PC-3 (cell line): Measurements from ENCODE around the gene KLHL6. TPM values are rescaled to one million over a fixed set of nuclear protein-coding genes. Genes with fewer than 3 reads are reported as not detected.

Source experiments
- ATAC-seq: fragments of 200-7000 bp; cut with Tn5 transposase; 2 replicates; pipeline ENCODE4 v1.9.1; 2020; ENCODE audit warnings: mild to moderate bottlenecking, moderate library complexity
- BruUV-seq: library from RNA; stranded (reverse); fragments of 400-500 nt; replicated peaks from 2 replicates; lab custom pipeline; 2021; lab: Mats Ljungman, UMichigan
- CTCF ChIA-PET: fragments of 300-600 bp; sonication (Branson Sonifier 250); formaldehyde crosslinking; loops from one replicate; lab custom pipeline; 2022; ENCODE audit warnings: antibody characterized with exemption; lab: Charles Lee
- POLR2A ChIA-PET: fragments of 300-600 bp; sonication (Branson Sonifier 250); formaldehyde crosslinking; loops from one replicate; lab custom pipeline; 2022; ENCODE audit warnings: antibody characterized with exemption; ENCODE audit not compliant: unreplicated experiment; lab: Charles Lee
- DNase-seq: peaks from one replicate; pipeline ENCODE4 v3.0.0-alpha.2; 2015
- H2AFZ ChIP-seq: fragments of 300-600 bp; sonication (generic); 2 replicates; pipeline ENCODE4 v1.6.0; 2016; ENCODE audit warnings: antibody characterized with exemption, low read length
- H3F3A ChIP-seq: fragments of 300-600 bp; sonication (generic); one replicate; pipeline ENCODE4 v1.6.0; 2017; ENCODE audit warnings: antibody characterized with exemption, low read length, control low read depth, mild to moderate bottlenecking; ENCODE audit not compliant: unreplicated experiment
- H3K27ac ChIP-seq: fragments of 300-600 bp; sonication (generic); 2 replicates; pipeline ENCODE4 v1.5.1; 2016; ENCODE audit warnings: mild to moderate bottlenecking, low read length
- H3K27me3 ChIP-seq: fragments of 300-600 bp; sonication (generic); 2 replicates; pipeline ENCODE4 v1.6.1; 2016; ENCODE audit warnings: low read length, mixed read lengths
- H3K36me3 ChIP-seq: fragments of 300-600 bp; sonication (generic); 2 replicates; pipeline ENCODE4 v1.6.1; 2016; ENCODE audit warnings: low read depth, mixed run types, low read length, mixed read lengths
- H3K4me1 ChIP-seq: fragments of 300-600 bp; sonication (generic); 2 replicates; pipeline ENCODE4 v1.5.1; 2016; ENCODE audit warnings: low read length; ENCODE audit not compliant: insufficient read depth
- H3K4me2 ChIP-seq: fragments of 300-600 bp; sonication (generic); 2 replicates; pipeline ENCODE4 v1.6.0; 2016; ENCODE audit warnings: low read length
- H3K4me3 ChIP-seq: fragments of 300-600 bp; sonication (generic); 2 replicates; pipeline ENCODE4 v1.5.1; 2016; ENCODE audit warnings: mild to moderate bottlenecking, low read length, mixed read lengths
- H3K79me2 ChIP-seq: fragments of 300-600 bp; sonication (generic); 2 replicates; pipeline ENCODE4 v1.6.1; 2017; ENCODE audit warnings: low read length, mixed read lengths
- H3K9ac ChIP-seq: fragments of 300-600 bp; sonication (generic); 2 replicates; pipeline ENCODE4 v1.6.0; 2016; ENCODE audit warnings: mild to moderate bottlenecking, low read length
- H3K9me2 ChIP-seq: fragments of 300-600 bp; sonication (generic); replicated peaks from 2 replicates; pipeline ENCODE4 v1.6.1; 2016; ENCODE audit warnings: mixed run types, low read length, mixed read lengths
- H3K9me3 ChIP-seq: fragments of 300-600 bp; sonication (generic); 2 replicates; pipeline ENCODE4 v1.6.1; 2016; ENCODE audit warnings: low read length, mixed read lengths
- H4K20me1 ChIP-seq: fragments of 300-600 bp; sonication (generic); 2 replicates; pipeline ENCODE4 v1.6.1; 2016; ENCODE audit warnings: low read length, mixed read lengths
- EZH2 ChIP-seq: fragments of 300-600 bp; sonication (generic); IDR thresholded peaks from one replicate; pipeline ENCODE4 v1.6.1; 2017; ENCODE audit warnings: antibody characterized with exemption, mild to moderate bottlenecking, low read length; ENCODE audit not compliant: unreplicated experiment
- EZH2phosphoT487 ChIP-seq: fragments of 300-600 bp; sonication (generic); IDR thresholded peaks from 2 replicates; pipeline ENCODE4 v1.6.1; 2018; ENCODE audit warnings: mild to moderate bottlenecking, antibody characterized with exemption, low read length, borderline replicate concordance
- intact Hi-C: fragments of 100-400 bp; cut with micrococcal nuclease; formaldehyde crosslinking; loops from 2 replicates; pipeline ENCODE4 v1.9.0; 2023
- total RNA-seq: library from RNA; depleted of rRNA; stranded (reverse); fragments of >200 nt; gene quantifications from 2 replicates; pipeline ENCODE4 v1.2.3, GENCODE V29; 2014
- TF ChIP-seq, protein P1 (sequence below): fragments of 300-600 bp; sonication (generic); conservative IDR thresholded peaks from 2 replicates; pipeline ENCODE4 v1.5.1; 2017; ENCODE audit warnings: antibody characterized with exemption, low read depth, mild to moderate bottlenecking, low read length

KLHL6 gene
- total RNA-seq, 1 experiment from 2014 or later, result not detected

DNA sequence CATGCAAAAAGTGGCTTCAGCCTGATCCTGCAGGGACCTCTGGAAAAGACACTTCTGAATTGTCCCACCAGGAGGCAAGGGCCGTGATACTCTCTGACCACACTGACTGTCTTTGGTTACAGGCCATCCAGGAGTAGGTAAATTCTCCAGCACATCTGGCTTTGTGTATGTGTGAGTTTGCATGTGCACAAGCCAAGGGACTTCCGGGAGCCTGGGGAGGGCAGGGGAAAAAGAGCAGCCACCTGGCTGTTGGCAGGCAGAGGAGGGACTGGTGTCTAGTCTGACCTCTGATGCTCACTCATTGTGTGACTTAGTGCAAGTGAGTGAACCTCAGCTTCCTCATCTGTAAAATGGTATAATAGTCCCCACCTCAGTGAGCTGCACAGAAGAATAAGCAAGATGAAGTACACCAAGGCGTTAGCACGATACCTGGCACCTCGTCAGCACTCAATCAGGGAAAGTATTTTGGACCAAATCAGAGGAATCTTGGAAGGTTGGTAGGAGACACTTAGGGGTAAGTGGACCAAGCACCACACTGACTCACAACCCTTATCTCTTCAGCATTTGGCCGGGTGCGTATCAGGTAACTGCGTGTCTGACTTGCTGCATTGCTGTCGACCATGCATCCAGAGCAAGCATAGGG lies 19.1 kb downstream of the KLHL6 start:
- Histone ChIP-seq H3K4me3 (no peak overlapping the region), H3K9ac (no peak overlapping the region), H3K27ac (no peak overlapping the region), H2AFZ (no peak overlapping the region), H3K27me3 (peaks cover 4% of the 10 kb centered on the region; the same call in 1 of the 2 replicates), H4K20me1 (no peaks in the 10 kb centered on the region), H3F3A (no peaks in the 10 kb centered on the region), H3K4me1 (no peaks in the 10 kb centered on the region), H3K4me2 (no peak overlapping the region), H3K79me2 (no peaks in the 10 kb centered on the region), H3K9me3 (no peaks in the 10 kb centered on the region), H3K9me2 (no peaks in the 10 kb centered on the region), H3K36me3 (no peaks in the 10 kb centered on the region)
- no peak for ATAC-seq
- BruUV-seq, result no TSS peak
- POLR2A ChIA-PET, result interaction anchor here (0.6 kb wide), 1 partner anchor 51 kb away, joined by 3 read pairs; no protein-coding TSS in a partner anchor
- TF ChIP-seq, protein P1, sequence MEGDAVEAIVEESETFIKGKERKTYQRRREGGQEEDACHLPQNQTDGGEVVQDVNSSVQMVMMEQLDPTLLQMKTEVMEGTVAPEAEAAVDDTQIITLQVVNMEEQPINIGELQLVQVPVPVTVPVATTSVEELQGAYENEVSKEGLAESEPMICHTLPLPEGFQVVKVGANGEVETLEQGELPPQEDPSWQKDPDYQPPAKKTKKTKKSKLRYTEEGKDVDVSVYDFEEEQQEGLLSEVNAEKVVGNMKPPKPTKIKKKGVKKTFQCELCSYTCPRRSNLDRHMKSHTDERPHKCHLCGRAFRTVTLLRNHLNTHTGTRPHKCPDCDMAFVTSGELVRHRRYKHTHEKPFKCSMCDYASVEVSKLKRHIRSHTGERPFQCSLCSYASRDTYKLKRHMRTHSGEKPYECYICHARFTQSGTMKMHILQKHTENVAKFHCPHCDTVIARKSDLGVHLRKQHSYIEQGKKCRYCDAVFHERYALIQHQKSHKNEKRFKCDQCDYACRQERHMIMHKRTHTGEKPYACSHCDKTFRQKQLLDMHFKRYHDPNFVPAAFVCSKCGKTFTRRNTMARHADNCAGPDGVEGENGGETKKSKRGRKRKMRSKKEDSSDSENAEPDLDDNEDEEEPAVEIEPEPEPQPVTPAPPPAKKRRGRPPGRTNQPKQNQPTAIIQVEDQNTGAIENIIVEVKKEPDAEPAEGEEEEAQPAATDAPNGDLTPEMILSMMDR, result no peak
- TF ChIP-seq EZH2 (no peak), EZH2phosphoT487 (no peak)
- intact Hi-C loops, result no loop called here
- no peak for DNase-seq
- CTCF ChIA-PET, result no interaction called here

DNA sequence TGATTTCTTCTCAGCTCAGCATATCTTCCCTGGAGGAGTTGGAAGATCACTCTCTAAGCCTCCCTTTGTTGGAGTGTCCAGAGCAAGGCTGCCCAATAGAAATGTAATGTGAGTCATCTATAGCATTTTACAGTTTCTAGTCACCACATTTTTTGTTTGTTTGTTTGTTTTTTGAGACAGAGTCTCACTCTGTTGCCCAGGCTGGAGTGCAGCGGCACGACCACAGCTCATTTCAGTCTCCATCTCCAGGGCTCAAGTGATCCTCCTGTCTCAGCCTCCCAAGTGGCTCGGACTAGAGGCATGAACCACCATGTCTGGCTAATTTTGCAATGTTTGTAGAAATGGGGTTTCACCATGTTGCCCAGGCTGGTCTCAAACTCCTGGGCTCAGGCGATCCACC lies 21.3 kb downstream of the KLHL6 start:
- Histone ChIP-seq H3K9ac (no peak overlapping the region), H3K4me1 (no peaks in the 10 kb centered on the region), H3K36me3 (no peaks in the 10 kb centered on the region), H3K27ac (no peak overlapping the region), H3F3A (no peaks in the 10 kb centered on the region), H3K4me2 (no peak overlapping the region), H4K20me1 (no peaks in the 10 kb centered on the region), H3K79me2 (no peaks in the 10 kb centered on the region), H2AFZ (no peak overlapping the region), H3K9me2 (no peaks in the 10 kb centered on the region), H3K27me3 (peaks cover 10% of the 10 kb centered on the region; the same call in 1 of the 2 replicates), H3K9me3 (no peaks in the 10 kb centered on the region), H3K4me3 (no peak overlapping the region)
- DNase-seq, result peak; percentile 51
- CTCF ChIA-PET, result no interaction called here
- BruUV-seq, result no TSS peak
- intact Hi-C loops, result no loop called here
- POLR2A ChIA-PET, result interaction anchor here (0.6 kb wide), 1 partner anchor 86 kb away, joined by 3 read pairs; no protein-coding TSS in a partner anchor
- peak; percentile 86 for ATAC-seq
- TF ChIP-seq EZH2 (no peak), EZH2phosphoT487 (no peak)
- TF ChIP-seq, protein P1, result no peak

DNA sequence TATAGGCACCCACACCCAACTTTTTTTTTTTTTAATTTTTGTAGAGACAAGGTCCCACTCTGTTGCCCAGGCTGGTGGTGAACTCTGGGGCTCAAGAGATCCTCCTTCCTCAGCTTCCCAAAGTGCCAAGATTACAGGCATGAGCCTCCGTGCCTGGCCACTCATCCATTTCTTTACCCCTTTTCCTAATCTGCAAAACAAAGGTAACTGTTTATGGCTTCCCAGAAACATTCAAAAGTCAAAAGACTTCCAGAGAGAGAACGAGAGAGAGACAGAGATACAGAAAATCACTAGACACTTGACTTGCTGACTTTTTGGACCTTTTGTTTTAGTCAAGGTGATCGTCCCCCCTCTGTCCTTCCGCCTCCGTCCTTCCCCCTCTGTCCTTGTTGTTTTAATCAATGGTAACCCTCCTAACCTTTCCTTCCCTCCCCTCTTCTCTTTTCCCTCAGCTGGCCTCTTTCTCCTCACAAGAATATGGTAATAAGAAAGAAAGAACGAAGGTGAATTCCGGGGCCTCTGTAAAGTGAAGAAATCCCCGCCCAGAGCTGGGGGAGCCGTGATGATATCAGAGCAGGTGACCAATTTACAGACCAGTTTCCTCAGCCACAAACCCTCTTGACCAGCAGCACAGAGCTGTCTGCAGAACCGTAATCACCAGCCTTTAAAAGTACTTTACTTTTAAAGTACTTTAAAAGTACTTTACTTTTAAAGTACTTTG lies 21.9 kb downstream of the KLHL6 start:
- Histone ChIP-seq H3K27ac (no peak overlapping the region), H3K9me3 (no peaks in the 10 kb centered on the region), H3F3A (no peaks in the 10 kb centered on the region), H3K4me2 (no peak overlapping the region), H3K4me1 (no peaks in the 10 kb centered on the region), H3K9me2 (no peaks in the 10 kb centered on the region), H4K20me1 (no peaks in the 10 kb centered on the region), H3K36me3 (no peaks in the 10 kb centered on the region), H3K4me3 (no peak overlapping the region), H2AFZ (no peak overlapping the region), H3K27me3 (peaks cover 10% of the 10 kb centered on the region; the same call in 1 of the 2 replicates), H3K79me2 (no peaks in the 10 kb centered on the region), H3K9ac (no peak overlapping the region)
- POLR2A ChIA-PET, result interaction anchor here (0.6 kb wide), 1 partner anchor 86 kb away, joined by 3 read pairs; no protein-coding TSS in a partner anchor
- intact Hi-C loops, result no loop called here
- ATAC-seq (no peak), DNase-seq (no peak)
- CTCF ChIA-PET, result no interaction called here
- no TSS peak for BruUV-seq
- TF ChIP-seq EZH2, result no peak
- TF ChIP-seq, protein P1, result no peak
- no peak for TF ChIP-seq EZH2phosphoT487
